GM03348 (cell line): ENCODE results near the gene NELL1.

Experiments used
- DNase-seq: peaks from one replicate; pipeline ENCODE4 v3.0.0; 2012; ENCODE audit warnings: low spot score

Gene NELL1

DNA sequence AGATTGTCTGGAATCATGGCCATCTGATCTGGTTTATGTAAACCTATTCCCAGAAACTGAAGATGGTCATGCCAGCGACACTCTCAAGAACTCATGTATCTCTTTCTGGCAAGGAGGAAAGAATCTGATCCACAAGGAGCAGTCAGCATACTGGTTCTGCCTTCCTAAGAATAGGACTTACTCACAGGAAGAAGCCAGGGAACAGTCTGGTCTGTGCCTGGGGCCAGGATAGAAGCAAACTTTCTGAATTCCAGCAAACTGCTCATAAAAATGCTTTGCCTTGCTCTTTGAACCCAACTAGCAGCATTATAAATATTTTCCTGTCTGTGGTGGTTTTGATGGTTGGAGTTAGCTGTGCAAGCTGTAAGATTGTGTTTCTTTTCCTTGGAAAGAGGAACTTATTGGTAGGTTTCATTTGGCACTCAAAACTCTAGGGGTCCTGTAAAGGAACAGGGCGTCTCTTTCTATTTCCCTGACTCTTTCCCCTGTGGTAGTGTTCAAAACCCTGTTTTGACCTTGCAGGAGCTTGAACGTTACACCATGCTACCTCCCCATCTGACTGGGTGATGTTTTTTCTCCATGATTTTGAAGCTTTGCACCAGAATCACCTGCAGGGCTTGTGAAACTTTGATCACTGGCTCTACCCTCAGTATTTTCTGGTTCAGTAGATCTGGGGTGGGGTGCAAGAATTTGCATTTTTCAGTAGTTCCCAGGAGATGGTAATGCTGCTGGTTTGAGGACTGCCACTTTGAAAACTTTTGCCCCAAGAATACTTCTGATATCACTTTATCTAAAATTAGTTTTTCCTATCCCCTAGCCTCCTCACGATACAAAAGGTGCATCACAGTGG lies 895.7 kb downstream of the NELL1 start:
- no peak for DNase-seq

- DNase-seq: no peak
These were observed 897.2 kb downstream of the NELL1 start for GRCh38 chr11:21566521-21567117.

GRCh38 chr11:21567645-21568290 lies 898.4 kb downstream of the NELL1 start:
- no peak for DNase-seq

DNA sequence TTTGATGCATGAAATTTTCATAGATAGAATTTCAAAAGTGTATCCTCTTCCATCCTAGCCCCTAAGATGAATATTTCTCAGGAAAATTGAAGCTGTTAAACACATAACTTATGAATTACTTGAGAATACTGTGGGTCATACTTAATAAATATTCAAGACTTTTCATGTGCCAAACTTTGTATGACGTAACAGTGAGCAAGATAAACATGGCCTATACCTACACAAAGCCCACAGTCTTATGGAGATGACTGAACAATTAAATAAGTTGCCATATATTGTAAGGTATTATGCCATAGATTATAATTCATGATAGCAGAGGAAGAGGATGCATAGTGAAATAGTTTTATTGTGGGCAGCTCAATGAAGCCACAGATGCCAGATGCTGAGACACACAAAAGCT lies 902.8 kb downstream of the NELL1 start:
- DNase-seq: no peak

DNA sequence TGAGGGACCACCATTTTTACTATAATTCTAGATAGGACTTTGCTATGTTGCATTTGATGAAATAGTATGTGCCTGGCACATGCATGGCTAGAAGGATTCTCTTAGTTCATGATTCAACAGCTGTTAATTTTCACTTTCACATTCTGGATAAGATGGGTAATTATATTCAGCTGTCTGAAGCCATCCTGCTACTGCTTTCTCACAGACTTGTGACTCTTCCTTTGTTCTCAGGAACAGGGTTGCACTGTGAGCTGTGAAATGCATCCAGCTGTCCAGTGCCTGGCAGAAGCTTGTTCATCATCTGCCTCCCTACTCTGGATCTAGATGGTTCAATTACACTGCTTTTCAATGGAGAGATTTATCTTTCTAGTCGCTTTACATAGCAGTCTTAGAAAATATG lies 913.4 kb downstream of the NELL1 start:
- DNase-seq: no peak

DNA sequence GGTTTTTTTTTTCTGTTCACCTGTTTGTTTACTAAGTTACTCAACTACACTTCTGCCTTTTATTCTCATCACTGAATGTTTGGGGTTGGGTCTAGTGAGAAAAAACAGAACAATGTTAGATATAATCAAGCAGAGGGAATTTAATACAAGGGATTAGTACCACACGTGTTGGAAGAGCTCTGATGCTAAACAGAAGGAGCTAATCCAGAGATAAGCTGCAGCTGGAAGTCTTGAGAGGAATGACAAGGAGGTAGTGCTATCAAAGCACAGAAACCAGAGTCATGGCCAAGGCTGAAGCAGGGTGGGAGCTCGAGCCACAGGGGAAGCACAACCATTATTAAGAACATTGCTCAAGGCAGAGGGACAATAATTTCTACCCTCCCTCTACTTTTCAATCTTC lies 919.4 kb downstream of the NELL1 start:
- no peak for DNase-seq

DNA sequence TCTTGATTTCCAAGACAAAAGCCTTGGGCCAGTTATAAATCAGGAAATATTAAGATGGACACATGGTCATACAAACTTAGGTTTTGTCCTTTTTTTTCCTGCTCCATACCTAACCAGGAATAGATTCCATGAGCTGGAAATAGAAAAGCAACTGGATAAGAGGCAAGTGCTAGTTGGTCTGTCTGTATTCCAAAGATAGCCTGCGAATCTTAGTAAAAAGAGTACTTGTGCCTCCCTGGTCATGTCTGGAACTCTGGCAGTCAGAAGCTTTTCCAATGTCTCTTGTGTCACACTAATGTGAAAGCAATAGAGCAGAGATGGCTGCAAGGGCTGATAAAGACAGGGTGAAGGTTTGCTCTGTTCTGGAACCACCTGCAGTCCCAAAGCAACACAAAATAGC lies 933.3 kb downstream of the NELL1 start:
- DNase-seq: no peak

DNA sequence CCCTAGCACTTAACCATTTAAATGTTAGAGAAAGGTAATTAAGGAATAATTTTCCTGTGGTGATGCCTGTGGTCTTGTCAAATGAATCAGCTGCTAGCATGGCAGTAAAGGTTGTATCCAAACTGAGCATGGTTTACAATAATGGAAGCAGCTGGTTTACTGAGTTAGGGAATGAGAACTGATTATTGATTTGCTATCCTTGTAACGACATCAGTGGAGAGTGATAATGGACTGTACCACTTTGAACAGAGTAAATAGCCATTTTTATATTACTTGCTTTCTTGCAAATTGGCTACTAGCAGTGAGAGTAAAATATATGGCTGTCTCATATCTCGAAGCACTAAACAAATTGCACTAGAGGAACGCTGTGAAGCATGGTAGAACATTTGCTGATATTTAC lies 934.5 kb downstream of the NELL1 start:
- no peak for DNase-seq

GRCh38 chr11:21604564-21604963 lies 935.2 kb downstream of the NELL1 start:
- no peak for DNase-seq

DNA sequence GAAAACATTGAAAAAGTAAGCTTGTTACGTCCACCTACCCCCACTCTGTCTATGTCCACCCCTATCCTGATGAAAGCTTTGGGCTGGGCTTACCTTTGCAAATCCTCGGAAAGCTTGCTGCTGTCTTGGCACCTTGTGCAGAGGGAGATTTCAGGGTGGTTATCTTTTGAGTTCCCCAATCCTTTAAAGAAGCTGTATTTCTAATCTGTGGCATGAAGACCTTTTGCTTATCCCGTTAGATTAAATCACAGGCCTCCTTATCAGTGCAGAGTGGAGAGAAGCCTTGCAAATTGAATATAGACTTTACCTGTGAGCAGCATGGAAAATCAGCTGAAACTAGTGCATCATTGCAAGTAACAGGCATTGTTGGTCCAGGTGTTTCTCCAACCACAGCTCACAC lies 942.9 kb downstream of the NELL1 start:
- DNase-seq: no peak

- no peak for DNase-seq
These were observed 945.6 kb downstream of the NELL1 start for GRCh38 chr11:21614961-21615360.

DNA sequence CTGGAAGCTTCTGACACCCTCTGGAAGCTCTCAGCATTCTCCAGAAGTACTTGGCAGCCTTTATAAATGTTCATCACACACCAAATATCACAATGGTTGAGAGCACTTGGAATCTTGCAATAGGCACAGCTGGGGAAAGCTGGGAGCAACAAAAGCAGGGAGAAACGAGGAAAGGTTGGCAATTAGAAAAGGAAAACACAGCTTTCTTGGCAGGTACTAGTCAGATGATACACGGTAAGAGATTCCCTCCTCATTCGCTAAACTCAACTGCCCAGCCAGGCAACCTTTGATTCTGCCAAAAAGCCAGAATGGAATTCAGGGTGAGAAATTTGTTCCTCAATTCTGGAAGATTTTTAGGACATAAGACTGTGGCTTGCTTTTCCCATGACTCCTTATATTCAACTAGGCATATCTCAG lies 946.6 kb downstream of the NELL1 start:
- DNase-seq: no peak

- no peak for DNase-seq
These were observed 953.2 kb downstream of the NELL1 start for GRCh38 chr11:21622566-21622965.

GRCh38 chr11:21622995-21623394 lies 953.6 kb downstream of the NELL1 start:
- DNase-seq: no peak
